ENCODE data around the gene WDFY4. TPM values are rescaled to one million over a fixed set of nuclear protein-coding genes. Genes with fewer than 3 reads are reported as not detected.

Gene WDFY4
- total and polyA plus RNA-seq, 4 donors: 0.57 to 7.1 (median 2.0) TPM

DNA sequence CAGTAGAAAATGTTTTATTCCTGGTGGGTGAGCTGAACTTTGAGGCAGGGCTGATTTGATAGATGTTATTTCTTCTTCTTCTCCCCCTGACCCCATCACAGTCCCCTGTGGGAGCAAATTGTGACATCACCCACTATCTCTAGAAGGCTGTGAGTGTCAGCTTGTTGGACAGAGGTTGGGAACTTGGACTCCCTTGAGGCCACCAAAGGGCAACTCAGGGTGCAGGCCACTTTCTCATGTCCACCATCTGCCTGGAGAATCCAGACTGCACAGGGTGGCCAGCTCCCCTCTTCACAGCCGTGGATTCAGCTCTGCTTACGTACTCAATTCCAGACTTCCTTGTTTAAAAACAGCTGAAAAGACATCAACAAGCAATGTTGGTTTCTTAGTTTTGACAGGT is 151.9 kb downstream of the WDFY4 start (continued):
- TF ChIP-seq, protein P1, sequence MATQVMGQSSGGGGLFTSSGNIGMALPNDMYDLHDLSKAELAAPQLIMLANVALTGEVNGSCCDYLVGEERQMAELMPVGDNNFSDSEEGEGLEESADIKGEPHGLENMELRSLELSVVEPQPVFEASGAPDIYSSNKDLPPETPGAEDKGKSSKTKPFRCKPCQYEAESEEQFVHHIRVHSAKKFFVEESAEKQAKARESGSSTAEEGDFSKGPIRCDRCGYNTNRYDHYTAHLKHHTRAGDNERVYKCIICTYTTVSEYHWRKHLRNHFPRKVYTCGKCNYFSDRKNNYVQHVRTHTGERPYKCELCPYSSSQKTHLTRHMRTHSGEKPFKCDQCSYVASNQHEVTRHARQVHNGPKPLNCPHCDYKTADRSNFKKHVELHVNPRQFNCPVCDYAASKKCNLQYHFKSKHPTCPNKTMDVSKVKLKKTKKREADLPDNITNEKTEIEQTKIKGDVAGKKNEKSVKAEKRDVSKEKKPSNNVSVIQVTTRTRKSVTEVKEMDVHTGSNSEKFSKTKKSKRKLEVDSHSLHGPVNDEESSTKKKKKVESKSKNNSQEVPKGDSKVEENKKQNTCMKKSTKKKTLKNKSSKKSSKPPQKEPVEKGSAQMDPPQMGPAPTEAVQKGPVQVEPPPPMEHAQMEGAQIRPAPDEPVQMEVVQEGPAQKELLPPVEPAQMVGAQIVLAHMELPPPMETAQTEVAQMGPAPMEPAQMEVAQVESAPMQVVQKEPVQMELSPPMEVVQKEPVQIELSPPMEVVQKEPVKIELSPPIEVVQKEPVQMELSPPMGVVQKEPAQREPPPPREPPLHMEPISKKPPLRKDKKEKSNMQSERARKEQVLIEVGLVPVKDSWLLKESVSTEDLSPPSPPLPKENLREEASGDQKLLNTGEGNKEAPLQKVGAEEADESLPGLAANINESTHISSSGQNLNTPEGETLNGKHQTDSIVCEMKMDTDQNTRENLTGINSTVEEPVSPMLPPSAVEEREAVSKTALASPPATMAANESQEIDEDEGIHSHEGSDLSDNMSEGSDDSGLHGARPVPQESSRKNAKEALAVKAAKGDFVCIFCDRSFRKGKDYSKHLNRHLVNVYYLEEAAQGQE (IDR thresholded peaks at IDR 0.05): no peak

DNA sequence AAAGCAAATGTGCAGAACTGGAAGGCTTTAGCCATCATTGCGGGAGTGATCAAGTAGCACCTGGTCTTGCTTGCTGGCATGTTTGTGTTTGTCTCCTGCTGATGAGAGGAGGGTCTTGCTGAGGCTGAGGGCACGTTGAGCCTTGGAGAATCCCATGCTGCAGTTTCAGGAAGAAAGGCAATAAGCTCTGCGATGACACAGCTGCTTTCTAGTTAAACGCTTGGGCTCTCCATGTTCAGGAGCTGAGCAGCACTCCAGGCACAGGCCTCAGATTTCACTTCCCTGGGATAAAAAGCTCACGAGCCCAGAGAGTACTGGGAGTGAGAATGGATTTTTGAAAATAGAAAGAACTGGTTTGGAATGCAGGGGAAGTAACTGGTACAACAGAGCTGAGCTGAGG is 154.2 kb downstream of the WDFY4 start:
- no peaks in the 10 kb centered on the region for H3K27me3 ChIP-seq (ENCODE audit: control insufficient read depth in 4 of 4, insufficient read depth in 4 of 4, low read length in 3 of 4)
- H3K9ac ChIP-seq (ENCODE audit: low read depth in 1 of 2, low read length in 2 of 2): no peak overlapping the region
- TF ChIP-seq FOXA2 (IDR thresholded peaks at IDR 0.05) (no peak), JUND (IDR thresholded peaks at IDR 0.05) (no peak), CTCF (IDR thresholded peaks at IDR 0.05; ENCODE audit: low read depth, low read length, missing input control) (no peak), FOXA1 (IDR thresholded peaks at IDR 0.05) (no peak), ZBTB33 (IDR thresholded peaks at IDR 0.05) (no peak), RAD21 (IDR thresholded peaks at IDR 0.05) (no peak), RXRA (IDR thresholded peaks at IDR 0.05) (no peak), MAX (IDR thresholded peaks at IDR 0.05) (no peak), HNF4G (IDR thresholded peaks at IDR 0.05) (no peak), NR2F2 (IDR thresholded peaks at IDR 0.05) (no peak), EGR1 (IDR thresholded peaks at IDR 0.05; ENCODE audit: low read depth in 2 of 2) (no peak), SP1 (IDR thresholded peaks at IDR 0.05) (no peak), ATF3 (IDR thresholded peaks at IDR 0.05) (no peak), TAF1 (conservative IDR thresholded peaks at IDR 0.05) (no peak), YY1 (IDR thresholded peaks at IDR 0.05) (no peak), GABPA (IDR thresholded peaks at IDR 0.05 in 1 of 2, conservative IDR thresholded peaks at IDR 0.05 in 1 of 2) (no peak), HNF4A (conservative IDR thresholded peaks at IDR 0.05) (no peak)
- TF ChIP-seq, protein P1 (IDR thresholded peaks at IDR 0.05): no peak
- no peak overlapping the region for H3K4me3 ChIP-seq (ENCODE audit: low read depth in 1 of 3, low read length in 3 of 3)
- peaks cover 0 to 2% (median 0%) of the 10 kb centered on the region in 4 donors for H3K36me3 ChIP-seq (ENCODE audit: control insufficient read depth in 4 of 4, insufficient read depth in 3 of 4, low read depth in 1 of 4, low read length in 3 of 4)
- H3K27ac ChIP-seq (ENCODE audit: low read depth in 1 of 2, low read length in 2 of 2): no peak overlapping the region
- H3K9me3 ChIP-seq (ENCODE audit: control insufficient read depth in 4 of 4, low read length in 3 of 4): no peaks in the 10 kb centered on the region
- no peak for DNase-seq (ENCODE audit: low spot score)
- WGBS: 62% methylated on average over 5 of the region's 5 CpGs
- no peaks in the 10 kb centered on the region for H3K4me1 ChIP-seq (ENCODE audit: control insufficient read depth in 4 of 4, insufficient read depth in 4 of 4, low read length in 3 of 4)

Data from liver (tissue), 9 donors.